DMS53 treated with DMSO at 0.1 percent for 48 hours (cell line): Measurements from ENCODE around the gene ANO1.

Experiments
- DNase-seq: peaks from one replicate; lab custom pipeline; 2025; ENCODE audit not compliant: unreplicated experiment; lab: John Stamatoyannopoulos, UW

Gene ANO1

DNA sequence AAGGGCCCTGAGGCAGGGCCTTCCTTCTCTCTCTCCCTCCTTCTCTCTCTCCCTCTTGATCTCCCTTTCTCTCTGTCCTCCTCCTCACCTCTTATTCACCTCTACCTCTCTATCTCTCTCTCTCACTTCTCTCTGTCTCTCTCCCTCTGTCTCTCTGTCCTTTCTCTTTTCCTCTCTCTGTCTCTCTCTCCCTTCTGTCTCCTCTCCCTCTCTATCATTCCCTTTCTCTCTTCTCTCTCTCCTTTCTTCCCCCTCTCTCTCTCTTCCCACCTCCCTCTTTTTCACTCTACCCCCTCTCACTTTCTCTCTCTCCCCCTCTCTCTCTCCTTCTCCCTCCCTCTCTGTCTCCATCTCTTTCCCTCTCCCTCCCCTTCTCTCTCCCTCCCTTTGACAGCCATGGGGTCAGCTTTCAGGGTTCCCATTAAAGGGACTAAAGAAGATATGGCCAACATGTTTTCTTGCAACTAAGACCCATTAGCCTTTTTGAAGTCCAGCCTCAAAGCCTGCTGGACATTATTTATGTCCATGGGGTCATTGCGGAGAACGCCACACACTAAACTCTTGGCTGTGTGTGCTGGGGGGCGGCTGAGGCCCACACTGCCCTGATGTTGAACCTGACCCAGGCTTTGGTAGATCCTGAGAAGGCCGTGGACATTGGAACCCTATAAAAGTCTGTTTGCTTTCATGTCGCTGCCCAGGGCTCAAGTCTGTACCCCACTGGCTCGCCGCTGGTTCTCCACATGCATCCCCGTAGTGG, 15.0 kb downstream of the ANO1 start:
- no peak for DNase-seq

DNA sequence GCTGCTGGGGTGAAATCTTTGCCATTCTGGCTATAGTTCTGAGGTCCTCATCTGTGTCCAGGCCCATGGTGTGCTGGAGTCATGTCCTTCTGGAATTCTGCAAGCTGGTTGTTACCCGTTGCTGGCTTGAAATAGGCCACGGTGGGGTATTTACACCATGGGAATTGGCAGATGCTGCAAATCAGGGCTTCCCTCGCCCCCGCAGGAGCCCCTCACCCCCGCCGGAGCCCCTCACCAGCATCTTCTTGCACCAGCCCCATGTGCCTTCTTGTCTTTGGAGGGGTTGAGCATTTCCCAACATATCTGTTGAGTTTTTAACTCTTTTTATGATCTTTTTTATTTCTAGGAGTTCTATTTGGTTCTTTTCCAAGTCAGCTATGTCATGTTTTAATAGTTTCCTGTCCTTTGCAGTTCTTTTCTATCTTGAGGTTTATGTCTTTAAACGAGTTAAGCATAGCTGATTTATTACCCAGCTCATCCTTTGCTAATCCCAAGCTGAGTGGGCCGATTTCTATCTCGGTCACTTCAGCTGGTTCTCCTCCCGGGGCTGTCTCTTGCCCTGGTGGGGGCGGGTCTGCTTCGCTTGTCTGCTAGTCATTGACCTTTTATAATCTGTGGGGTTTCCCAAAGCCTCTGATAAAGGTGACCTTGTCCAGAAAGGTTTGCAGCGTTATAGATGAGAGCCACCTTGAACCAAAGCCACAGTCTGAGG, 17.6 kb downstream of the ANO1 start:
- no peak for DNase-seq

DNA sequence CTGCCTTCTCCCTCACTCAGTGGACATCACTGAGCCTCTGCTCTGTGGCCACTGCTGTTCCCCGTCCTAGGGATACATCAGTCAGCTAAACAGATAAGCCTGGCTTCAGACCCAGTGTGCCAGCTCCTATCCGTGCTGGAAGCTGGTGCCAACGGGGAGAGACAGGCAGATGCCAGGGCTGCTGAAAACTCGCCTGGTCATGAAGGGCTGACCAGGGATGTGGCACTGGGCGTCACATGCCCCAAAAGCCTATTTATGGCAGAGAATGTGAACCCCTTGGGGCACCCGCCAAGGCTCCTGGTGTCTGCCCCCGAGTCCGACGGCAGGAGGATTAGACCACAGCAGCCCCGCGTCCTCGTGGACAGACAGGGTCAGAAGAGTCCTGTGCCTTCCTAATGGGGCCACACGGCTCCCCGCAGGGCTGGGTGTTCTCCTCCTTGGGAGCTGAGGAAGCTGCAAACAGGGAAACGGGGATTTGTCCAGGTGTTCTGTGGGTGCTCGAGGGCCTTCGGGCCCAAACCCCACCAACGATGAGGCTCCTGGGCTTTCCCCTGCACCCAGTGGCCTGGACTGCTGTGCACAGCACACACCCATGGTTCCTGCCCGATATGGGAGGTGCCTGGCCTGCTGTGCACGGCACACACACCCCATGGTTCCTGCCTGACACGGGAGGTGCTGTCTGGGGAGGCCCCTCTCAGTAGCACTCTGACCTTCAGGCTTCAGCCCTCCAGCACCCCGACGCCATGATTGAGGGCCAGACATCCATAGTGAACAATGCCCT, 19.9 kb downstream of the ANO1 start:
- DNase-seq = no peak

DNA sequence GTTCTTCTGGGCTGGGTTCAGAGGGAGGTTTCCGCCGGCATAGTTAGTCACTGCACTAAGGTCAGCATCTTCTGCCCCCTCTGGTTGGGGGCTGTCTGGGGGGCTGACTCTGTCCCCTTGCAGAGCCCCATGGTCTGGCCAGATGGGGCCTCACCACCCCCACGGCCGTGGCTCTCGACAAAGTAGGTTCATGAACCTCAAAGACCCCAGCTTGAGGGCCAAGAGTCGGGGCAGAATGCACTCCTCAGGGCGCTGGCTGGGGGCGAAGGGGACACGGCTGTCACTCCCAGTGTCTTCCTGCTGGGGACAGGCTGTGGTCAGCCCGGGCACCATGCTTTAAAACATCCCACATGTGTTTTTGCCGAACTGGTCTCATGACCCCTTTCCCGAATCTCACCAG, 20.8 kb downstream of the ANO1 start:
- DNase-seq = no peak

DNA sequence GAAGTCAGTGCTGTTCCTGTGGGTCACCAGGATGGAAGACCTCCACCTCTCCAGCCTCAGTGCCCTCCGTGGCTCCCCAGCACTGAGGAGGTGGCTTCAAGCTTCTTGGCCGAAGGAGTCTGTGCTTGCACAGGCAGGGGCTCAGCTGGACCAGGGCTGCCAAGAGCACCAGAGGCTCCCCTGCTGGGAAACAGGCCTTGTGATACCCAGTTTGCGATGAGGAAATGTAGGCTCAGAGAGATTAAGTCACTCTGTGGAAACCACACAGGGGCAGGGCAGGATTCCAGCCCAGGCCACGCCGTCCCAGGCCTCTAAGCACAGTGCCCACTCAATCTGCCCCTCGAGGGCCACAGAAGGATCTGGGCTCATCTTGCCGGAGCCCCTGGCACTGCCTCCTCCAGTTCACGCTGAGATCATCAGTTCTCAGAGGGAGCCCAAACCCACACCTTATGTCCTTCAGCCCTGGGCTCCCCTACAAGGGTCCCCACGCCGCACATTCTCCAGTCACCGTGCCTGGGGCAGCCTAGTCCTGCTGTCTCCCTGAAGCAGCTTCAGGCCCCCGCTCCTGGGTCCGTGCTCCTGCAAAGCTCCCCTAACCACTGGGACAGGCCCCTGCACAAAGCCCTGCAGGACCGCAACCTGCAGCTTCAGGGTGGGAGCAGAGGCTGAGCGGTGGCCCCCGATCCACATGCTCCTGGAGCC, 21.6 kb downstream of the ANO1 start:
- DNase-seq = no peak

DNA sequence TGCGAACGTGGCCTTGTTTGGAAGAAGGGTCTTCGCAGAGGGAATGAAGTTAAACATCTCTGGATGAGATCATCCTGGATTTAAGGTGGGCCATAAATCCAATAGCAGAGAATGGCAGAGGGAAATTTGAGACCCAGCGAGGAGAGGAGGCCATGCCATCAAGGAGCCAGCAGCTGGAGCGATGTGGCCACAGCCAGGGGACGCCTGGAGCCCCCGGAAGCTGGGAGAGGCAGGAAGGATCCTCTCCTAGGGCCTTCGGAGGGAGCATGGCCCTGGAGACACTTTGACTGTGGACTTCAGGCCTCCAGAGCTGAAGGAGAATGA, 22.1 kb downstream of the ANO1 start:
- no peak for DNase-seq

DNA sequence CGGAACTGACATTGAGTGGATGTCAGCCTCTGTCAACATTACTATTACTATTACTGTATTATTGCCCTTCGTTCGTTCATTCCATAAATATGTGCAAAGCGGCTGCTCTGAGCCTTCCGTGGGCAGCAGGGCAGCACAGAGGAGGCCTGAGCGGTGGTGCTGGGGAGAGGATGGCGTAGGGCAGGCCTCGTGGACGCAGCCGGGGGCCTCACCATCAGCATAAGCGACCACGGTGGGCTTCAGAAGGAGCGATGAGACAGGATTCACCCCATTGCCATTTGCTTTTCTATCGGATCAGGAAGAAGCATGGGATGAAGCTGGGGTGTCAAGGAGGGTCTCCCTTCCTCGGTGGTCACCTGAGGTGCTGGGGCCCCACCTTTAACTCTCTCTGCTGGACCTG, 22.7 kb downstream of the ANO1 start:
- DNase-seq = no peak

DNA sequence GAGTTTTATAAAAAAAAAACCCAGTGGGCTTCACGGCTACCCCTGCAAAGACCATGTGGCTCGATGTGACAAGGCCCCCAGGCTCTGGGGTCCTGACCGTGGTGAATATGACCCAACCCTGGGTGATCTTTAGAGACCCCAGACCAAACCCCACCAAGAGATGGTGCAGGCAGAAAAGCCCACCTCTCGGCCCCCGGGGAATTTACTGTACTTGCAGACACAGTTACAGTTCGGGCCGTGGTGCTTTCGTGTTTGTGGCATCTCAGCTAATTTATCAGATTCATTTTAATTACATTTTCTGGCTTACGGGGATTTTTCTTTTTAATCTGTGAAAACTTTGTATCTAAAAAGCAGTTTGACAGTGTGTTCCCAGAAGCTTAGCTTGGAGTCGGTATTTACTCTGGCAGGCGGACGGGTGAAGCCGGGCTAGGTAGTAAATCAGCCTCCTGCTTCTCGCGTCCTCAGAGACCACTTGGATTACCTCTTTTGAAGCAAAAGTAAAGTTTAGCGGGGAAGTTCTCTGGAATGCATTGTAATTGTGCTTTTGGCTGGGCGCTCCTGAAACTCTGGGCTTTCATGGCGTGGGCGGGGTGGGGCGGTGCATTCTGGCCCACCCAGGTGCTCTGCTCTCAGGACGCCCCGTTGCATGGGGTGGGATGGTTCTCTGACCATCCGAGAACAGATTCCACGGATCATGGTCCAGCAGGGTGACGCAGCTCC, 25.3 kb downstream of the ANO1 start:
- no peak for DNase-seq

DNA sequence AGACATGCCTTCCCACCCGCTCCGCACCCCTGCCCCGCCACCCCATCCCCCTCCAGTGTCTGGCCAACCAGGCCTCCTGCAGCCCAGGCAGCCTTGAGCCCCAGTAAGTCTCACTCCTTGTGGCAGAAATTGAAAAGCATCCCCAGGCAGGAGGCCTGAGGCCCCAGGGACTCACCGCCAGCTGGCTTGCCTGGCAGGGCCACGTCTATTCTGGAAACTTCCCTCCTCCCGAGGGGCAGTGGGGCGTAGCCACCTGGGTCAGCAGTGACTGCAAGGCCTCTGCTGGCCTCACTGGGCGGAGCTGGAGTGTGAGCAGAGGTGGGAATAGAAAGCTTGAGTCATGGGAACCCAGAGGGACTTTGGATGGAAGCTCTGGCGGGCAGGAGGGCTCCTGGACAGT, 26.3 kb downstream of the ANO1 start:
- no peak for DNase-seq

DNA sequence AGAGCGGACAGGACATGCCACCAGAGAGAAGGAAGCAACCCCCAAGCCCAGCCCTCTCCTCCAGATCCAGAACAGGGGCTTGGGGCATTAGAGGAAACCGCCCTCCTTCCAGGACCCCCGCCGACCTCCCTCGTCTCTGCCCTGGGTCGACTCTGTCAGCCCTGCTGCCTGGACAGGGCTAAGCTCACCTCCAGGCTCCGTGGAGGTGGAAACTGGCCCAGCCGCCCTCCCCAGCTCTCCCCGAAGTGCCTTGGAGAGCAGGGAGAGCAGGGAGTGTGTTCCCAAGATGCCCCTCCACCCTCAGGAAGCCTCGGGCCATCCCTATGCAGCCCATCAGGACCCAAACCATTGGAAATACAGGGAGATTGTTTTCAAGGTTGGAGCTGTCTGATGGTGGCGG, 26.8 kb downstream of the ANO1 start:
- no peak for DNase-seq

DNA sequence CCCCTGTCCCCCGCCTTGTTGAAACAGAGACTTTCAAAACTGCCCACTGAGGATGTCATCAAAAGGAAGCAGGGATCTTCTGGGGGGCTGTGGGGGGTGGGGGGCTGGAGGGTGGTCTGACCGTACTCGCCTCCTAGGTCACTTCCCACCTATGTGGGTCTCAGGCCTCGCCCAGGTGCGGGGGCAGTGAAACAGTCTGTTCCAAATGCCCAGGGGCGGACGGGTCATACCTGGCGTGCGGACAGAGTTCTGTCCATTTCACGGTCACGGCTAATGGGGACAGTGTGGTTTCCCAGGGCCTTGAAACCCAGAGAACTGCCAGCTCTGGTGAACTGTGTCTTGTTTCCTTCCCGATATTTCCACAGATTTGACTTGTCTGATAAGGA, 27.2 kb downstream of the ANO1 start:
- DNase-seq = no peak

DNA sequence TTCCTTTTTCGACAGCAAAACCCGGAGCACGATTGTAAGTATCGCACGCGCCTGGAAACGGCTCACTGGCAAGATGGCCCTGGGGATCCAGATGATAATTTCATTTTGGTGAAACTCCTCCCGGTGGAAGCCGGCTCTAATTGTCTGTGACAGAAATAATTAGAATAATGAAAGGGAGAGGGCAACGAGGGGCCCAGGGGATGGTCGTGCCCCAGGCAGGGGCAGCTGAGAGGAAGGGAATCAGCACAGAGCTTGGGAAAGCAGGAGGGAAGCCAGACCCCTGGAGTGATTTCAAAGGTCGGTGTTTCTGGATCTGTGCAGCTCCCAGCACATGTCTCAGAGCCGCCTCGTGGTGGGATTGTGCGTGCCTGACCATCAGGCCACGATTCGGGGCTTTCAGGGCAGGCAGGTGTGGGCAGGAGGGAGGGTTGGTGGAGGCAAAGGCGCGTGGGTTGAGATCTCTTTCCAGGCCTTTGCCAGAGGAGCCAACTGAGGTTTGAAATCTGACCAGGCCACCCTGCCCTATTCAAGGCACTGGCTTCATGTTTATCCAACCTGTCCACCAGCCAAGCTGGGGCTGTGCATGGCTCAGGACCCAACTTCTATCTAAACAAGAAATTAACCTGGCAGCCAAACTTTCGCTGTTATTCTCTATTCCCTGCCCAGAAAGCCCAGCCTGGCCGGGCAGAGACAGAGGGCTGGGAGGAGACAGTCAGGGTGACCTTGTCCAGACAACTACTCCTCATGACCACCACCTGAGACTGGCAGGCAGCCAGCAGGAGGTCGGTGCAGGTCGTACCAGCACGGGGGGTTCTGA, 27.8 kb downstream of the ANO1 start:
- no peak for DNase-seq

DNA sequence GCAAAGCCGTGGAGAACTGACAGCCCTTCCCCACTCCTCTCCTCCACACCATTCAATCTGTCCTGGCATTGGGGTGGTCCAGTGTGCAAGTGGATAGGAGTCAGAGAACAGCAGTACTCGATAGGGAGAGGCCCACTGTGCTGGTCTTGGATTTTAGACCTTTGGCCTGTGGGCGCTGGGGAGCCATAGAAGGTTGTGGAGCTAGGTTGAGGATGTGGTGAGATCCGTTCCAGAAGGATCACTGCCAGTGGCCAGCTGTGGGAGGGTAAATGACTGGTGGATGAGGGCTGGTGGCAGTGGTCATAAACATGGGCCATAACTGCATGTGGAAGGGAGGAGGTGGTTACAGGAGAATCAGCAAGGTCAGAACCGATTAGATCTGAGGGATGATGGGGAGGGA, 28.6 kb downstream of the ANO1 start:
- no peak for DNase-seq

DNA sequence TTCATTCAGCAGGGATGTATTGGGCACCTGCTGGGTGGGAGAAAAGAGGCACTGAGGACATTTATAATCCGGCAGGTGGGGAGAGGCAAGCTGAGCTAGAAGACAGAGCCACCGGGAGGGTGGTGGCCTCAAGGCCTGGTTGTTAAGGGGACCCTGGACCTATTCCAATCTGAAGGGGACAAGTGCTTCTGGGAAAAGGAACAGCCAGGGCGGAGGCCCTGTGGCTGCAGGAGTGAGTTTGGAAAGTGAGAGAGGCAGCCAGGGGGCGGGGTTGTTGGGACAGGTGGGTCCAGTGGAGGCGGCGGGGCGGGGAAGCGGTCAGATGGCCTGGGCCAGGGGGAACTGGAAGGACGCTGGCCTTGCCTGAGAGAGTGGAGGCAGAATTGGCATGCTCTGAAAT, 29.1 kb downstream of the ANO1 start:
- DNase-seq = no peak

DNA sequence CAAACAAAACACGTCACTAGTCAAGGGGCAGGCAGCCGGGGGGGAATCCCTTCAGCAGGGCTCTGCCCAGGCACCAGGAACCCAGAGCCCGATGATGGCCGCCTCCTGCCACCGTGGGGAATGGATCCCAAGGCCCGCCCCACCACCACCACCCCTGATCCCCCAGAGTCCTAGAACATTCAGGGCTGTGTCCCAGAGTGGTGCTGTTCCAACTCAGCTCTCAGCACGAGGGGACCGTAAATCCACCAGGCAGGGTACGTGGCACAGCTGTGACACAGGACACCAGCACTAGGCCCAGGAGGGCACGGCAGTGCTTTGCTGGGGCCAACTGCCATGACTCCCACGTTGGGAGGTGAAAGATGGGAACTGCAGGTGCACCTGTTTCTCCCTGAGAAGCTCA, 29.6 kb downstream of the ANO1 start:
- no peak for DNase-seq

DNA sequence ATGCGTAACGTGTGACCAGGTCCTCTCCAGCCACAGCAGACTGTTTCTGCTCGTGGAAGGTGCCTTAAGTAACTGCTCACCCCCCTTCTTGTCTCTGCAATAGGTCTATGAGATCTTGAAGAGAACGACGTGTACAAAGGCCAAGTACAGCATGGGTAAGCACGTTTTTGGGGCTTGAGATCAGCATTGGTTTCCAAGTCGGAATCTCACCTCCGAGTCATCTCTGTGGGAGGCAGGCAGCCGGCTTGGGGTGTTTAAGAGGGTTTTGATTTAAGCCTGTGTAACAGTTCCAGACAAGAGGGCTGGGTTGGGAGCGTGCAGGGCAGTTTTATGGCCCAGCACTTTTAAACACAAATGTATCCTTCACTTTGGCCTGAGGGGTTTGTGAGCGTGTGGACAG, 30.1 kb downstream of the ANO1 start:
- DNase-seq = no peak

DNA sequence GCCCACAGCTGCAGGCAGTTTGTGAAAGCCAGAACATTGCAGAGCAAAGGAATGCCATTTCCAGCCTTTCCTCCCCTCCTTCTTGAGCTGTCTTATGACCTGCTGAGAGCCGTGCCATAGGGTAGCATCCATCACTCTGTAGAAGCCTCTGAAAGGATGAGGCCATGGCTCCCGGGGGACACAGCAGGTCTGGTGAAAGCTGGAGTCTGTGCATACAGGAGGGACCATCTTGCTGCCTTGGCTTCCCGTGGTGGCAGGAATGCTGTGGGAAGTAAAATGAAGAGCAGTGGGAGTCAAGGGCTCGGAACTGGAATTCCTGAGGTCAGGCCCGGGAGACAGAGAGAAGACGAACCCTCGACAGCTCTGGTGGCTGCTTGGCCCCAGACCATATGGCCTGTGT, 30.9 kb downstream of the ANO1 start:
- DNase-seq = no peak

DNA sequence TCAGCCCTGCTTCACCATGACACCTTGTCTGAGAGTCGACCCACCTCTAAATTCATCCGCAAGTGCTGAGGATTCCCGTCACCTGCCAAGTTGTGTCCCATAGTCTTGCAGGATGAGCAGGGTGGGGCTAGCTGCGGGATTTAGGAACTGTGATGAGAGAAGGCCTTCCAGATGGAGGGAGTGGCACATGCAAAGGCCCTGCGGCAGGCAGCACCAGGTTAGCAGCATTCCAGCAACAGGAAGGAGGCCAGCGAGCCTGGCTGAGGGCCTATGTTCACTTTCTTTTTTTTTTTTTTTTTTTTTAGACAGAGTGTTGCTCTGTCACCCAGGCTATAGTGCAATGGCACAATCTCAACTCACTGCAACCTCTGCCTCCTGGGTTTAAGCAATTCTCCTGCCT, 31.8 kb downstream of the ANO1 start:
- no peak for DNase-seq

DNA sequence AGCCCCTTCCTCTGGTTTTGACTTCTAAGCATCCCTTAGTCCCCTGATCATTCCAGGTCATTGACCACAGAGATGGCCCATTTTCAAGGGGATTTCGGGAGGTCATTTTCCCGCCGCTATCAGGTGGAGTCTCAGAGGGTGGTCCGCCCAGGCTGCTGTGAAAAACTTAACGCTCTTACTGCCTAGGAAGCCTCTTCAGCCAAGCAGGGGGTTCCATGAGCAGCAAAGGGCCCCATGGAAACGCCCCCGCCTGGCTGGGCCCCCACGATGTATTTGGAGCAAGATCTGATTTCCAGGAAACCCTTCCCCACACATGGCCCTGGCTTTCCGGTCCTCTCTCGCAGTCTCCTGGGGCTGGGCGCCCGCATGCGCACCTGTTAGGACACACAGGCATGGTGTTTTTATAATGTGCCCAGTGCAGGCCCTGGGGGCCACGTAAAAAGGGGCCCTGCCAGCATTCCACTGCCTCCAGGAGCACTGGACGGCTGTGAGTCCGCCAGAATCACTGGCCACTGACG, 32.5 kb downstream of the ANO1 start:
- DNase-seq = no peak
